GM21576 (cell line): ENCODE results near the gene SSUH2.

Experiments
- ATAC-seq: cut with Tn5 transposase; IDR thresholded peaks from one replicate; pipeline ENCODE4 v1.9.1; 2021; ENCODE audit warnings: mild to moderate bottlenecking, moderate library complexity; ENCODE audit not compliant: unreplicated experiment

Gene SSUH2

DNA sequence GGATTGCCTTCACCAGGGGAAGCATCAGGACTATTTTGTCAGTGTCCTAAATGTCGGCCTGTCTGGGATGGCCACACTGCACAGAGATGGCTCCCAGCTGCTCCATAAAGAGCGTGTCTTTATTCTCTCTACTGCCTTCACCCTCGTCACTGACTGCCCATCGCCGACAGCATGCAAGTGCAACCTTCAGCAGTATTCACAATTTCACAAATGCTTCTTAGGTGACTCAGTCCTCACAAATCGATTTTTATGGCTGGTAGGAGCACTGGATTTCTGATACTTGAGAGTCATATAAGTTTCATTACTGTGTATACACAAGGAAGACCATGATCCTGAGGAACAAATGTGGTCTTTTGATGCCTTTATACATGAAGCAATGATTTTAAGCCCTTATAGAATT lies 1.1 kb upstream of the SSUH2 start:
- no peak for ATAC-seq

GRCh38 chr3:8643693-8644365 lies 769 bp downstream of the SSUH2 start:
- no peak for ATAC-seq

DNA sequence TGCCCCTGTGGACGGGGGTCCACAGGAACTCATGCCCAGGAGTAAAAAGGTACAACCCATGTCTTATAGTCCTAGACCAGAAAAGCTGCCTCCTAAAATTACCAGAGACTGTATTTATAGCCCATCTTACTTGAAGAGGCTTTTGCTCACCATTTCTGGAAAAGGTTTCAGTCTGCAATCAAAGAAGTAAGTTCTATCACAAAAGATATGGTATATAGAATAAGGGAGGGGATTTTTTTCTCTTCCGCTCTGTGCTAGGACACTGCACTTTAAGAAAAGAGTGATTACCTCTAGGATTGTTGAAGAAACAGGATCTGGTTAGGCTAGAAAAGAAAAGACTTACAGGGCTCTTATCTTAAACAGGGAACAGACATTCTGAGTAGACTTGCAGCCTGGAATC lies 2.6 kb downstream of the SSUH2 start:
- ATAC-seq: no peak

DNA sequence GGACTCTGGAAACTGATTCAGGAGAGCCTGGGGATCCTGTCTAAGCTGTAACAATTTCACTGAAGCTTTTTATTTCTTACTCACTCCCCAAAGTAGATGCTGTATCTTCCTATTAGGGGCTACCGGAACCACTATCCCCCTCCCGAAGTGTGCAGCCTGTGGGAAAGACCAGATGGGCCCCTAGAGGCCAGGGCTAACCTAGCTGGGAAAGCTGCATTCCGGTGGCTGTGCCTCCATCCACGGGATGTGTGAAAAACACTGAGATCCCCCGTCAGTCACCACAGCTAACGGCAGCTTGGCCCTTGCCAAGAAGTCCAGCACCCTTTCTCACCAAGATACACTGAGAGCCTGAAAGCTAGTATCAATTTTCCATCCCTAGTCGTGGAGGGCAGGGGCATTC lies 3.1 kb downstream of the SSUH2 start:
- ATAC-seq: no peak

DNA sequence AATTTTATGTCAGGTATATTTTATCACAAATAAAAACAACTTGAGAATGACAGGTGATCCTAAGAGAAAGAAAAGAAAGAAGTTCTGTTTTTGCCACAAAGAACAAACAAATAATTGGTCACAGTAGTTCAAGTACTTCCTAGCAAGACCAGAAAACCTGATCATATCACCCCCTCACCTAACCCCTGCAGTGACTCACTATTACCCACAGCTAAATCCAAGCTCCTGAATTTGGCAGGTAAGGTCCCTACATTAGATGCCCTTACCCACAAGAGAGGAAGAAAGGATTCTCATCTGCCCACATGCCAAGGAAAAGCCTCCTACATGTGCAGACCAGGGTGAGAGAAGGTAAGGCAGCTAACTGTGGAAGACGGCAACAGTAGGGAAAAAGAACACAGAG lies 4.4 kb downstream of the SSUH2 start:
- ATAC-seq: no peak

- ATAC-seq: no peak
Observed at GRCh38 chr3:8639659-8640000, 5.0 kb downstream of the SSUH2 start.

DNA sequence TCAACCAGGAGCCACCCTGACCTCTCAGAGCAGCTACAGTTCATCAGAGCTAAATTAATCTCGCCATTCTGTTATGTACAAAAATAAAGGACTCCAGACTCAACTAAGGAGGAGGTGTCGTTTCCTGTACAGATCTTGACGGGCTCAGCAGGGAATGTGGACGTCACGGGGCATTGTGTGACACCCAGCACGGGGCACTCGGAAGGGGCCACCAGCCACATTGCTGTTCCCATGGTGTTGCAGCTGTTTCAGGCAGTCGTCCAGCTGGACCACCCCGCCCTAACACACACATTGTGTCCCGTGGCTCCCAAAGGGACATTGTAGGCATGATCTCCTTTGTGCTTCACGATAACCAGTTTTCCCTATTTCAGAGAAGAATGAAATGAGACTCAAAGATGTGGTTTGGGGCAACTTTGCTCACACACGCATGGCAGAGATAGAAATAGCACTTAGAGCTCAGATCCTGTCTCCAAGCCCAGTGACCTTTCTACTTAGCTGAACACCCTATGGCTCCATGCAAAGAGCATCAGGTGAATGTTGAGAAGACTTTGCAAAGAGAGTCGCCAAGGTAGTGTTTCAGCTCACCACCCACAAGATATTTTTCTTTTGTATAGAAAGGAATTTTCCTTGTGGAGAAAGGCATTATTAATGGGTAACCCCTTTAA lies 5.5 kb downstream of the SSUH2 start:
- ATAC-seq: no peak

- ATAC-seq: no peak
Observed at GRCh38 chr3:8637348-8637747, 7.2 kb downstream of the SSUH2 start.

GRCh38 chr3:8635631-8636030 lies 9.0 kb downstream of the SSUH2 start:
- ATAC-seq: no peak

DNA sequence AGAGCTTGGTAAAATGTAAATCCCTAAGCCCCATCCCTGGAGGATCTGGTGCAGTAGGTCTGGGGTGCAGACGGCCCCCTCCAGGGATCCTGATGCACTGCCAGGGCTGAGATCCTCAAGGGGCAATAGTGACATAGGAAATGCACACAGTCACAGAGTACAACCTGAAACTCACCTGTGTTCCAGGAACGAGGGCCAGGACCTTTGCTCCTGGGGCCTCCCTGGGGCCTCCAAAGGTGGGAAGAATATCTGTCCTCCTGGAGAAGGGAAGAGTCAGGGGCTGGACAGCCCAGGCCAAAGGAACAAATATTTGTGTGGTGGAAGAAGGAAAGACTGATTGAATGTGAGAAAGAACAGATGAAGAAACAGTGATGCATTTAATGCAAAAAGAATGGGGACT lies 9.5 kb downstream of the SSUH2 start:
- ATAC-seq: no peak

GRCh38 chr3:8632402-8633237 lies 12.0 kb downstream of the SSUH2 start:
- no peak for ATAC-seq

- ATAC-seq: no peak
Observed at GRCh38 chr3:8631661-8632060, 12.9 kb downstream of the SSUH2 start.

DNA sequence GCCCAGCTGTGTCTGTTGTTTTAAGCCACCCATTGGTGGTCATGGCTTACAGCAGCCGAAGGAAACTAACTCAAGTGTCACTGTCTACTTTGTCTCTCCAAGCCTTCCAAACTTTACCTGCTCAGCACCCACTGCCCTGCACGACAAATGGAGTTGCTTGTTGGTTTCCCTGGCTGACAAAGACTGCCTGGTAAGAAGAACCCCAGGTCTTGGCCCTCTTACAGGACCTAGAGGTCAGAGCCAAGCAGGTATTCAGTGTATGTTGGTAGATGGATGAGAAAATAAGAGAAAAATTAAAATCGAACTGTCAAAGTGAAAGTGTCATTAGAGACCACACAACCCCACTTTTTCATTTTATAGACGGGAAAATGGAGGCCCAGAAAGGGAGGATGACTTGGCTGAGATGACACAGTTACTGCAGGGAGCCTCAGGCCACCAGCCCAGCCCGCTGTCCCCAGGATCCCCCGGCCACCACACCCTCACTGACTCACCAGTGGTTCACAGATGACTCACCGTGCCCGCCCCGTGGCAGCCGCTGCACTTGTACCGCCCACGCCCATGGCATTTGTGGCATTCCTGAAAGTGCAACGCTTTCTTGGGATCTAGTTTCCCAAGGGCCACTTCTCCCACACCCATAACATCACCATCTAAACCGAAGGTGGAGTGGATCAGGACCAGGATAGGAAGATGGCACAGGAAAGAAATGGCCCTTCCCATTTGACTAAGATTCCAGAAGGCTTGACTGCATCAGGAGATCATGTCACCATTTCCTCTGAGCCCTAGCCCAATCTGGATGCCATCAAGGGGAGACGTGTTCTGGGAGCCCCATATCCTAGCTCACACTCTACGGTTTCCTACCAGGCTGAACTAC lies 15.2 kb downstream of the SSUH2 start:
- peak; percentile 91 for ATAC-seq

DNA sequence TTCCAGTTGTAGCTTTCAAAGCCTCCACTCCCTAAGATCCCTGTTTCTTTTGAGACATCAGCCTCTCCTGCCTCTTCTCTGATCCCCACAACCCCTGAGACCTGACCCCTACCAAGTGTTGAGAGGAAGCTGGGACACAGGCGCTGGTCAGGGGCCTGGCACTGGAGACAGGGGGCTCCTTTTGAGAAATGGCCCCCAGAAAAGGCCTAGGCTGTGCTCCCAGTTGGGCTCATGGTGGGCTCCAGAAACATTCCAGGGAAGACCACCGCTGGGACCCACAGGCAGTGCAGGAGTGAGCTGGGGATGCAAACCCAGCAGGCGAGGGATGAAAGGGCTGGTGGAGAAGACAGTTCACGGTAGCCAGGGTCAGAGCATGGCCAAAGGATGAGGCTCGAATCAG lies 16.6 kb downstream of the SSUH2 start:
- ATAC-seq: no peak

DNA sequence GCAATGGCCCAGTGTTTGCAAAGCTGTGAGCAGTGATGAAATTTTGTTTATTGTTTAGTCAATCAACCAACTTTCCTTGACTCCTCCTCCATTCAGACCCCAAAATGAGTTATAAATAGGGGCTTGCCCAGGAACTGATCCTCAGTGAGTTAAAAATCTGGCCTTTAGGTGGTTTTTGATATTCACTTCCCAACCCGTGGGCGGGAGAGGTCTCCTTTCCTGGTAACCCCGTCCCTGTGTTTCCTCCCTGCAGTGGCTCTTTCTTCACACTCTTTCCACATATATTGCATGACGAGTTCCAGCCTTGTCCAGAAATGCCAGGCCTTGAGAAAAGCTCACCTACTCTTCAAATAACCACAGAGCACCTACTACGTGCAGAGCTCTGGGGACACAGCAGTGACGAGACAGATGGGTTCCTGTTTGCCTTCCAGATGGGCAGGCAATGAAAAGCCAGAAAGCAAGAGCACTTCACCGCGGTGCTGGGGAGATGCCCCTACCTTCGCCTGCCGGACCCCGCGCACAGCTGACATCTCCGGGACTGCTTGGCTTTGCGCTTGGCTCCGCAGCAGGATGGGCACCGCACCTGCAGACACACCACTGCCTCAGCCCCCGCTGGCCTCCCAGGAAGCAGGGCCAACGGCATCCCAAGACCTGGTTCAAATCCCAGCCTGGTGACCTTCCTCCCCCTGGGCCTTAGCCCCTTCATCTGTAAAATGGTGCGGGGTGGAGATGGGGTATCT lies 17.2 kb downstream of the SSUH2 start:
- no peak for ATAC-seq

DNA sequence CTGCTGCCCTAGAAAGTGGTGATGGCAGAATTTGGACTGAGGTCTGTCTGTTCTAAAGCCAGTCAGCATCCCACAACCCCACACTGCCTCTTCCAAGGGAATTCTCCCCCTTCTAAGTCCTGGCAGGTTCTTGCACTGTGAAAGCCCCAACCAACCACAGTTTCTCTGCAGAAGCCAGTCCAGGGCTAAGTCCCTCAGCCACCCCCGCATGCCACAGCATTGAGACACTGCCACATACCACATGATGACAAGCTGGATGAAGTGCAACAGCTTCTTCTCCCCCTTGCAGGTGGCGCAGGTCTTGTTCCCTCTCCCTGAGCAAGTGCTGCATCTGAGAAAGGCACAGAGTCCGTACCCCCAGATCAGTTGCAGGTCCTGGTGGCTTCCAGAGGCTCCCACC lies 18.6 kb downstream of the SSUH2 start:
- no peak for ATAC-seq

- ATAC-seq: no peak
Observed at GRCh38 chr3:8624612-8625011, 20.0 kb downstream of the SSUH2 start.

DNA sequence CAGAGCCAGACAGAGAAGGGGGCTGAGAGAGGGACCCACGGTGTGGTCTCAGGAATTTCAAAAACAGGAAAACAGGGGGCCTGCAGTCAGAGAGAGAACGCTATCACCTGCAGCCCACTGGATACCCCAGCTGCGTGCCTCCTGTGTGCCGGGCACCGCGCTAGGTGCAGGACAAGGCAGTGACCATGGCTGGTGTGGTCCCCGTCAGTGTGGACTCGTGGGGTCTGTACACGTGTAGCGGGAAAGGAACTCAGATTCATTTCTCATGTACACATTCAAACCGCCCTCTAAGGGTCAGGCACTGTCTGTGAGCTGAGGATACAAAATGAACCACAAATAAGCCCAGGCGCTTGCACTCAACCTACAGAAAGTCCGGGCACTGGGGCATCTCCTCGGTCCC lies 20.9 kb downstream of the SSUH2 start:
- no peak for ATAC-seq

- ATAC-seq: peak; percentile 87
Observed at GRCh38 chr3:8622873-8623691, 21.5 kb downstream of the SSUH2 start.

GRCh38 chr3:8621872-8622271 lies 22.7 kb downstream of the SSUH2 start:
- ATAC-seq: no peak
